Vagina (tissue), 2 donors: ENCODE results near the gene KLHDC4.

ENCODE experiments used
- CTCF ChIP-seq, 3 experiments: fragments of 450-650 bp in 2 of 3; fragments of 200-600 bp in 1 of 3; sonication (generic) in 1 of 3; IDR thresholded peaks; one replicate each; pipeline ENCODE4 v1.5.1; 2017 to 2019; ENCODE audit warnings: antibody characterized with exemption in 3 of 3, mild to moderate bottlenecking in 2 of 3, moderate library complexity in 2 of 3
- POLR2A ChIP-seq, 2 donors: fragments of 450-650 bp; IDR thresholded peaks; one replicate each; pipeline ENCODE4 v1.6.1; 2017; ENCODE audit warnings: antibody characterized with exemption in 2 of 2, mild to moderate bottlenecking in 2 of 2, moderate library complexity in 2 of 2
- POLR2AphosphoS5 ChIP-seq, 2 donors: sonication (generic); formaldehyde crosslinking; IDR thresholded peaks; one replicate each; pipeline ENCODE4 v1.9.0; 2017; ENCODE audit warnings: antibody characterized with exemption in 2 of 2, mild to moderate bottlenecking in 2 of 2, low read depth in 1 of 2; ENCODE audit not compliant: insufficient read depth in 1 of 2

- TF ChIP-seq CTCF (IDR thresholded peaks at IDR 0.05) = no peak
- no peak for TF ChIP-seq POLR2A (IDR thresholded peaks at IDR 0.05)
- TF ChIP-seq POLR2AphosphoS5 (IDR thresholded peaks at IDR 0.05; ENCODE audit: insufficient read depth in 1 of 2, low read depth in 1 of 2) = no peak
These were observed 72.0 kb downstream of the KLHDC4 start for GRCh38 chr16:87693827-87694226.
